GM12878 (cell line): ENCODE results near the gene TBCD. TPM values are rescaled to one million over a fixed set of nuclear protein-coding genes. Genes with fewer than 3 reads are reported as not detected.

Experiments used
- ETV6 ChIP-seq, 2 experiments: fragments of 450-650 bp in 1 of 2; IDR thresholded peaks in 1 of 2; conservative IDR thresholded peaks in 1 of 2; 2 replicates each; pipeline ENCODE4 v1.6.1; 2014; ENCODE audit warnings: antibody characterized with exemption in 1 of 2, borderline replicate concordance in 1 of 2, low read depth in 1 of 2, mild to moderate bottlenecking in 1 of 2, moderate library complexity in 1 of 2
- HSF1 ChIP-seq: fragments of 150-350 bp; IDR thresholded peaks from 2 replicates; pipeline ENCODE4 v1.6.1; 2014; ENCODE audit warnings: mild to moderate bottlenecking, low read depth, low read length
- JUNB ChIP-seq: IDR thresholded peaks from 2 replicates; pipeline ENCODE4 v1.6.1; 2016; ENCODE audit warnings: antibody characterized with exemption, mild to moderate bottlenecking
- MTA3 ChIP-seq: IDR thresholded peaks from 2 replicates; pipeline ENCODE4 v1.6.1; 2012; ENCODE audit warnings: low read length, inconsistent platforms, borderline replicate concordance
- RB1 ChIP-seq: fragments of 450-650 bp; formaldehyde crosslinking; IDR thresholded peaks from 2 replicates; pipeline ENCODE4 v1.6.1; 2017; ENCODE audit warnings: mild to moderate bottlenecking, borderline replicate concordance
- SRF ChIP-seq, 2 experiments: IDR thresholded peaks; 2 replicates each; pipeline ENCODE4 v1.6.1; 2011; ENCODE audit warnings: low read depth in 2 of 2, low read length in 2 of 2, mild to moderate bottlenecking in 1 of 2, moderate library complexity in 1 of 2
- STAT1 ChIP-seq: fragments of 450-650 bp; conservative IDR thresholded peaks from 2 replicates; pipeline ENCODE4 v1.6.1; 2014; ENCODE audit warnings: antibody characterized with exemption, mild to moderate bottlenecking
- WRNIP1 ChIP-seq: IDR thresholded peaks from 2 replicates; pipeline ENCODE4 v1.6.1; 2011; ENCODE audit warnings: low read depth, low read length, improper control_type of control experiment, borderline replicate concordance
- YY1 ChIP-seq: IDR thresholded peaks from 2 replicates; pipeline ENCODE4 v1.6.1; 2011; ENCODE audit warnings: low read depth, mild to moderate bottlenecking, low read length
- ZNF274 ChIP-seq: IDR thresholded peaks from one replicate; pipeline ENCODE4 v1.8.0; 2011; ENCODE audit not compliant: insufficient read length, insufficient read depth
- ZNF384 ChIP-seq: IDR thresholded peaks from 2 replicates; pipeline ENCODE4 v1.6.1; 2012; ENCODE audit warnings: low read depth, mild to moderate bottlenecking, low read length, improper control_type of control experiment, borderline replicate concordance
- ZNF592 ChIP-seq: fragments of 450-650 bp; IDR thresholded peaks from 2 replicates; pipeline ENCODE4 v1.6.1; 2017; ENCODE audit warnings: mild to moderate bottlenecking, moderate library complexity
- polyA plus RNA-seq, 11 experiments: library from polyadenylated mRNA; depleted of rRNA in 4 of 11; unstranded in 6 of 11; stranded (reverse) in 5 of 11; fragments of >200 nt; fragmentation: Nextera tagmentation in 4 of 11; fragmentation: Illumina TruSeq in 1 of 11; extraction: Ambion mirVana in 4 of 11; extraction: Trizol in 1 of 11; gene quantifications; 1 replicate in 1 of 11; 2 replicates in 10 of 11; pipeline versions ENCODE4 v1.2.1 to v1.2.3, GENCODE V29; 2011 to 2016; ENCODE audit warnings: inconsistent platforms in 2 of 11, missing spikeins in 2 of 11, low read depth in 1 of 11
- total RNA-seq, 4 experiments: library from RNA; depleted of rRNA in 3 of 4; stranded (reverse); fragments of >200 nt in 3 of 4; fragmentation: Illumina TruSeq in 1 of 4; extraction: Trizol in 1 of 4; gene quantifications; 2 replicates each; pipeline versions ENCODE4 v1.2.1 to v1.2.3, GENCODE V29; 2013 to 2021
- TF ChIP-seq, protein P1 (sequence below): IDR thresholded peaks from 2 replicates; pipeline ENCODE4 v1.6.1; 2011; ENCODE audit warnings: mild to moderate bottlenecking, low read depth, low read length, moderate library complexity; ENCODE audit not compliant: insufficient replicate concordance
- TF ChIP-seq, protein P2 (sequence below): fragments of 450-650 bp; IDR thresholded peaks from 2 replicates; pipeline ENCODE4 v1.6.1; 2018; ENCODE audit warnings: borderline replicate concordance, mild to moderate bottlenecking; ENCODE audit not compliant: partially characterized antibody

Gene TBCD
- total and polyA plus RNA-seq, 10 of the 15 experiments (the other 5 are each of a cell fraction or from before 2014, with no cell fraction given), result 10.3 to 114 (median 52.4) TPM

DNA sequence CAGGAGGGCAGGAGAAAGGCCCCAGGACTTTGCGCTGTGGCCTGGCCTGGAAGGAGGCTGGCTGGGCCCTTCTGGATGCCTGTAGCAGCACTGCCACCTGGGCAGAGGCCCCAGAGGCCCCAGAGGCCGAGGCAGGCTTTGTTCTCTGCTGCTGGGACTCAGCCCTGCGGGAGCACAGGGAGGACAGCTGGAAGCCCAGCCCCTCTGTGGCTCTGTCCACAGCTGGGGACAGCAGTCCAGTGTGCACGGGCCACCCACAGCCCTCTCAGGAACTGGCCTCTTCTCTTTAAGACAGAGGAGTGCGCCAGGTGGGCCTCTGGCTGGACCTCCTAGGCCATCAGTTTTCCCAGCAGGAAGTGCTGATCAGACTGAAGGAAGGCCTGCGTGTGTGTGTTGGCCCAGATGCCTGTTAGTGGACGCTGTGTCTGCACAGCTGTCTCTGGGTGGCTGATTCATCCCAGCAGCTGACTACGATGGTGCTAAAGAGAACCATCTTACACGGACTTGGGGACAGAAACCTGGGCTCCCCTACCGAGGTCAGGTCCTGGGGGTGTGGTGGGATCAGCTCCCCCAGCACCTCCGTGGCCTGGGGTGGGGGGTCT is 114.8 kb downstream of the TBCD start (continued):
- TF ChIP-seq ZNF592, result no peak
- no peak for TF ChIP-seq ZNF384
- TF ChIP-seq SRF (IDR thresholded peaks at IDR 0.05; ENCODE audit: low read depth in 2 of 2, low read length in 2 of 2), result no peak
- TF ChIP-seq YY1, result no peak
- no peak for TF ChIP-seq STAT1
- TF ChIP-seq RB1, result no peak
- TF ChIP-seq, protein P1, sequence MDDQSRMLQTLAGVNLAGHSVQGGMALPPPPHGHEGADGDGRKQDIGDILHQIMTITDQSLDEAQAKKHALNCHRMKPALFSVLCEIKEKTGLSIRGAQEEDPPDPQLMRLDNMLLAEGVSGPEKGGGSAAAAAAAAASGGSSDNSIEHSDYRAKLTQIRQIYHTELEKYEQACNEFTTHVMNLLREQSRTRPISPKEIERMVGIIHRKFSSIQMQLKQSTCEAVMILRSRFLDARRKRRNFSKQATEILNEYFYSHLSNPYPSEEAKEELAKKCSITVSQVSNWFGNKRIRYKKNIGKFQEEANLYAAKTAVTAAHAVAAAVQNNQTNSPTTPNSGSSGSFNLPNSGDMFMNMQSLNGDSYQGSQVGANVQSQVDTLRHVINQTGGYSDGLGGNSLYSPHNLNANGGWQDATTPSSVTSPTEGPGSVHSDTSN, result no peak
- TF ChIP-seq ETV6 (conservative IDR thresholded peaks at IDR 0.05 in 1 of 2, IDR thresholded peaks at IDR 0.05 in 1 of 2; ENCODE audit: borderline replicate concordance in 1 of 2, low read depth in 1 of 2), result no peak
- no peak for TF ChIP-seq HSF1
- TF ChIP-seq ZNF274, result no peak
- no peak for TF ChIP-seq MTA3
- no peak for TF ChIP-seq JUNB
- TF ChIP-seq WRNIP1, result no peak
- TF ChIP-seq, protein P2, sequence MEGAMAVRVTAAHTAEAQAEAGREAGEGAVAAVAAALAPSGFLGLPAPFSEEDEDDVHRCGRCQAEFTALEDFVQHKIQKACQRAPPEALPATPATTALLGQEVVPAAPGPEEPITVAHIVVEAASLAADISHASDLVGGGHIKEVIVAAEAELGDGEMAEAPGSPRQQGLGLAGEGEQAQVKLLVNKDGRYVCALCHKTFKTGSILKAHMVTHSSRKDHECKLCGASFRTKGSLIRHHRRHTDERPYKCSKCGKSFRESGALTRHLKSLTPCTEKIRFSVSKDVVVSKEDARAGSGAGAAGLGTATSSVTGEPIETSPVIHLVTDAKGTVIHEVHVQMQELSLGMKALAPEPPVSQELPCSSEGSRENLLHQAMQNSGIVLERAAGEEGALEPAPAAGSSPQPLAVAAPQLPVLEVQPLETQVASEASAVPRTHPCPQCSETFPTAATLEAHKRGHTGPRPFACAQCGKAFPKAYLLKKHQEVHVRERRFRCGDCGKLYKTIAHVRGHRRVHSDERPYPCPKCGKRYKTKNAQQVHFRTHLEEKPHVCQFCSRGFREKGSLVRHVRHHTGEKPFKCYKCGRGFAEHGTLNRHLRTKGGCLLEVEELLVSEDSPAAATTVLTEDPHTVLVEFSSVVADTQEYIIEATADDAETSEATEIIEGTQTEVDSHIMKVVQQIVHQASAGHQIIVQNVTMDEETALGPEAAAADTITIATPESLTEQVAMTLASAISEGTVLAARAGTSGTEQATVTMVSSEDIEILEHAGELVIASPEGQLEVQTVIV, result no peak
